ENCODE measurements around the gene REG4.

REG4 gene

DNA sequence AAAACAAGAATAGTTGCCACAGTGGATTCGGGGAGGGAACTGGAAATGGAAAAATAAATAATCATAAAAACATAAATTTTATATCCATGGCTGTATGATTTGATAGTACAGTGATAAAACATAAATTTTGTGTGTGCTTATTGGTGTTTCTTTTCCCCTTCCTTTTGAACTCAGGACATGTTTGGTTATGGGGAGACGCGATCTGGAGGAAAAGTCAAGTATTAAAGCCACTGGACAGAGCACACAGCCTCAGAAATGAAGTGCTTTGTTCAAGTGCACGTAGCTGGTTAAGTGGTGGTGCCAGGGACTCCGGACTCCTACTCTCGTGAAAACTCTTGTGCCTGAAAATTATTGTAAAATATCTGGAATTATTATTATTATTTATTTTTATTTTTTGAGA is 32.9 kb downstream of the REG4 start:
- no peaks in the 10 kb centered on the region for H3K27me3 ChIP-seq (ENCODE audit: control insufficient read depth in 1 of 2, insufficient read depth in 2 of 2, low read length in 2 of 2)
- no peak overlapping the region for H3K4me3 ChIP-seq (ENCODE audit: low read depth in 1 of 2, low read length in 2 of 2)
- no peak overlapping the region for H3K9ac ChIP-seq (ENCODE audit: low read length)
- H3K27ac ChIP-seq (ENCODE audit: low read depth, low read length) = no peak overlapping the region
- peaks cover 1% of the 10 kb centered on the region for H3K4me1 ChIP-seq (ENCODE audit: insufficient read depth, low read length)
- no peaks in the 10 kb centered on the region for H3K9me3 ChIP-seq (ENCODE audit: low read length)
- no peaks in the 10 kb centered on the region for H3K36me3 ChIP-seq (ENCODE audit: insufficient read depth, low read length)

DNA sequence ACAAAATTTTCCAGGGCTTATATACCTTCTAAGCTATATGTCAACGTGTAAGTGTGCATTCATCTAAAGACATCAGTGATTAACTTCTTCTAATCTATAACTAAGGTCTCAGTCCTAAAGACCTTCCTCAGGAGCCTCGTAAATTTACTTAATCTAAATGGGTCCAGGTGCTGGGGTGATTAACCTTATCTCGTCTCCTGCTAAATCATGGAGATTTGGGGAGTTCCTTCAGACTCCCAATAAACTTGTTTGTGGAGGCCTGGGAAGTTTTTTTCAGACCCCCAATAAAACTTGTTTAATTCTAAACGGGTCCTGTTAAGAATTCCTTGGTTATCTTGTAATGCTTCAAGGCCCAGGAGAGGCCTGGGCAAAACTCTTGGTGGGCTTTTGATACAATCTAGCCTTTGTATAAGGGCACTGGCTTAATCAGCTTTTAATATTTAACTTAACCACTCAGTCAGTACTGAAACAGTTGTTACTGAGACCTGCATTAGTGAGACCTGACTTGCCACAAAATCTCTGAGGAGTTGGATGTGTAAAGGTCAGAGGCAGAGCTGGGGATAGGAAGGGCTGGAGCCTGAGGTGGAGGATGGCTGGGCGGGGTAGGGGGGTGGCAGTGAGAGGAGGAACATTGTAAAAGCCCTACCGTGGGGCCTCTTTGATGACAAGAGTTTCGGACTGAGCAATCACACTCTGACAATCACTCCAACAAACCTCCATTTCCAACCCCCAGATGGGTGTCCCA is 36.3 kb downstream of the REG4 start:
- Histone ChIP-seq H3K36me3 (ENCODE audit: insufficient read depth, low read length) (no peaks in the 10 kb centered on the region), H3K9ac (ENCODE audit: low read length) (no peak overlapping the region), H3K27me3 (ENCODE audit: control insufficient read depth in 1 of 2, insufficient read depth in 2 of 2, low read length in 2 of 2) (no peaks in the 10 kb centered on the region), H3K9me3 (ENCODE audit: low read length) (no peaks in the 10 kb centered on the region), H3K27ac (ENCODE audit: low read depth, low read length) (no peak overlapping the region), H3K4me1 (ENCODE audit: insufficient read depth, low read length) (no peaks in the 10 kb centered on the region), H3K4me3 (ENCODE audit: low read depth in 1 of 2, low read length in 2 of 2) (no peak overlapping the region)

DNA sequence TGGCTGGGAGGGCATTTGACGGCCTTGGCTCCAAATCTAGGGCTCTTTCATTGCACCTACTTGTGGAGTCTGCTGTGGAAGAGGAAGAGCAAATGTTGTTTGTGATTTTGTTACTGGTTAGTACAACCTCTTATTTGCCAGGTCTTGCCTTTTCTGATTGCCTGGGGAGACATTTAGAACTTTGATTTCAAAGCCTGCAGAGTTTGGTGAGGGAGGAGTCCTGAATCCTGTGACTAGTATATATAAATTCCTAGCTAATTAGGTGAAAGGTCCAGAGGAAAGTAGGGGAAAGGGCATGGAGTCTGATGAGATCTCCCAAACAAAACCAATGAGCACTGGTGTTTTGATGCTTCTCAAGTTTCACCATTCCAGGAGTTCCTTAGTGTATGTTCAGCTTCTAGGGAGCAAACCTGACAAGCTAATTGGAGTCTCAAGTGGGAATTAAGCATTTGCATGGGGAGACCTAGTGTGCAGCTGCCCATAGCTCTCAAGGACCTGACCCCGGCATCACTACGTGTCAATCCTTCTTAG is 37.5 kb downstream of the REG4 start:
- Histone ChIP-seq H3K27me3 (ENCODE audit: control insufficient read depth in 1 of 2, insufficient read depth in 2 of 2, low read length in 2 of 2) (no peaks in the 10 kb centered on the region), H3K27ac (ENCODE audit: low read depth, low read length) (no peak overlapping the region), H3K9me3 (ENCODE audit: low read length) (no peaks in the 10 kb centered on the region), H3K9ac (ENCODE audit: low read length) (no peak overlapping the region), H3K4me1 (ENCODE audit: insufficient read depth, low read length) (no peaks in the 10 kb centered on the region), H3K4me3 (ENCODE audit: low read depth in 1 of 2, low read length in 2 of 2) (no peak overlapping the region), H3K36me3 (ENCODE audit: insufficient read depth, low read length) (no peaks in the 10 kb centered on the region)

DNA sequence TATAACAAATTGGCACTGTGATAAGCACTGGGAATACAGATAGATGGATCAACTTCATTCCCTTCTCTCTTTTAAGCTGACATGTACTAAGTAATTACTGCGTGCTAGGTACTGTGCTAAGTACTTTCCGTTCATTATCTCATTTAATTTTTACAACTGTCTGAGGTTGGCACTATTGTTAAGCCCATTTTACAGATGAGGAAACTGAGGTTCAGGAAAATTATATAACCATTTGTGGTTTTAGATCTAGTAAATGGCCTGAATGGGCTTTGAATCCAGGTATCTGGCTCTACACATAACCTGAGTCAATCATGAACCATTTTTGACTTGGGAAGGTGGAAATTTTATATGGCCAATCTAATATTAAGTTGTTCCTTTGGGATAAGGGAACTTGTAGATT is 39.0 kb downstream of the REG4 start:
- no peaks in the 10 kb centered on the region for H3K4me1 ChIP-seq (ENCODE audit: insufficient read depth, low read length)
- no peak overlapping the region for H3K9ac ChIP-seq (ENCODE audit: low read length)
- H3K27ac ChIP-seq (ENCODE audit: low read depth, low read length) = no peak overlapping the region
- H3K9me3 ChIP-seq (ENCODE audit: low read length) = no peaks in the 10 kb centered on the region
- no peaks in the 10 kb centered on the region for H3K36me3 ChIP-seq (ENCODE audit: insufficient read depth, low read length)
- no peaks in the 10 kb centered on the region for H3K27me3 ChIP-seq (ENCODE audit: control insufficient read depth in 1 of 2, insufficient read depth in 2 of 2, low read length in 2 of 2)
- no peak overlapping the region for H3K4me3 ChIP-seq (ENCODE audit: low read depth in 1 of 2, low read length in 2 of 2)

DNA sequence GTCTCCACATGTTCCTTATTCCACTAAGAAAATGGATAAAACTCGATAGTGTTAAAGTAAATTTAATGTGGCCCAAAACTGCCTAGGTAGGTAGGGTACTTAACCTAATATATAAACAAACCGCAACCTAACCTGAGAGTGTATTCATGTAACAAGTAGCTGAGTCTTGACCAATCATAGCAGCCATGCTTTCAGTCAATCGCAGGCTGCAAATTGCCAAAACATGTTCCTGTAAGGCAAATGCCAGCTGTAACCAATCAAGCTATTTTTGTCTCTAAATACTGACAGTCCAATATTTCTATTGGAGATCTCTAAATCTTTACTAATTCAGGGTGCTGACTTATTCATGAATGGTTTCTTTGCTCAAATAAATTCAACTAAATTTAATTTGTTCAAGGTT is 39.5 kb downstream of the REG4 start:
- Histone ChIP-seq H3K9ac (ENCODE audit: low read length) (no peak overlapping the region), H3K9me3 (ENCODE audit: low read length) (no peaks in the 10 kb centered on the region), H3K27ac (ENCODE audit: low read depth, low read length) (no peak overlapping the region), H3K36me3 (ENCODE audit: insufficient read depth, low read length) (no peaks in the 10 kb centered on the region), H3K27me3 (ENCODE audit: control insufficient read depth in 1 of 2, insufficient read depth in 2 of 2, low read length in 2 of 2) (no peaks in the 10 kb centered on the region), H3K4me1 (ENCODE audit: insufficient read depth, low read length) (peaks cover 5% of the 10 kb centered on the region), H3K4me3 (ENCODE audit: low read depth in 1 of 2, low read length in 2 of 2) (no peak overlapping the region)

GRCh38 chr1:119771016-119771415 is 40.2 kb downstream of the REG4 start:
- Histone ChIP-seq H3K27ac (ENCODE audit: low read depth, low read length) (no peak overlapping the region), H3K9ac (ENCODE audit: low read length) (no peak overlapping the region), H3K27me3 (ENCODE audit: control insufficient read depth in 1 of 2, insufficient read depth in 2 of 2, low read length in 2 of 2) (no peaks in the 10 kb centered on the region), H3K36me3 (ENCODE audit: insufficient read depth, low read length) (no peaks in the 10 kb centered on the region), H3K9me3 (ENCODE audit: low read length) (no peaks in the 10 kb centered on the region), H3K4me1 (ENCODE audit: insufficient read depth, low read length) (peaks cover 12% of the 10 kb centered on the region), H3K4me3 (ENCODE audit: low read depth in 1 of 2, low read length in 2 of 2) (no peak overlapping the region)

- no peaks in the 10 kb centered on the region for H3K27me3 ChIP-seq (ENCODE audit: control insufficient read depth in 1 of 2, insufficient read depth in 2 of 2, low read length in 2 of 2)
- no peaks in the 10 kb centered on the region for H3K9me3 ChIP-seq (ENCODE audit: low read length)
- no peak within 1 kb of the TSS for H3K4me3 ChIP-seq (ENCODE audit: low read depth in 1 of 2, low read length in 2 of 2)
- H3K4me1 ChIP-seq (ENCODE audit: insufficient read depth, low read length) = peaks cover 14% of the 10 kb centered on the region
- no peaks in the 10 kb centered on the region for H3K36me3 ChIP-seq (ENCODE audit: insufficient read depth, low read length)
- H3K27ac ChIP-seq (ENCODE audit: low read depth, low read length) = no peak within 1 kb of the TSS
- no peak within 1 kb of the TSS for H3K9ac ChIP-seq (ENCODE audit: low read length)
Measured at GRCh38 chr1:119768778-119769177, 42.5 kb downstream of the REG4 start, which contains the start of gene HMGCS2. Gene HMGCS2 (minus strand): TSS chr1:119768905. CDS start chr1:119768844, 61 bp downstream.

GRCh38 chr1:119767486-119767885 is 43.8 kb downstream of the REG4 start:
- Histone ChIP-seq H3K36me3 (ENCODE audit: insufficient read depth, low read length) (no peaks in the 10 kb centered on the region), H3K27ac (ENCODE audit: low read depth, low read length) (no peak overlapping the region), H3K27me3 (ENCODE audit: control insufficient read depth in 1 of 2, insufficient read depth in 2 of 2, low read length in 2 of 2) (no peaks in the 10 kb centered on the region), H3K4me1 (ENCODE audit: insufficient read depth, low read length) (peaks cover 14% of the 10 kb centered on the region), H3K9me3 (ENCODE audit: low read length) (no peaks in the 10 kb centered on the region), H3K4me3 (ENCODE audit: low read depth in 1 of 2, low read length in 2 of 2) (no peak overlapping the region), H3K9ac (ENCODE audit: low read length) (no peak overlapping the region)

DNA sequence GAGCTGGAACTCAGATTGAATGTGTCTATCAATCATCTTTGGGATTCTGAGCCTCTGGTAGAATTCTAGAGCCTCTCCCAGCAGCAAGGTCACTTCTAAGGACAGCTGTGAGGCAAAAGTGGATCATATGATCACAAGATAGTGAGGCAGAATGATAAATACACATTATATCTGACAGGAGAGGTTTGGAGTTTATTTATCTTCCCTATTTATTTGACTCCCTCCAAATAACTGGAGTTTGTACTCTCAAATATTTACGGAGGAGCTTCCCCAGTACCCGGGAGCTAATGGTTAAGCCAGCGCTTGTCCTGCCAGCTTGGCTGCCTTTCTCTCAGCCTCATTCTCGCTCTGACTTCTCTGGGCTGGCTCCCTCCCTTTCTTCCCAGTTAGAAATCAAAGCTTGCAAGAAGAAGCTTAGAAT is 44.9 kb downstream of the REG4 start:
- no peaks in the 10 kb centered on the region for H3K27me3 ChIP-seq (ENCODE audit: control insufficient read depth in 1 of 2, insufficient read depth in 2 of 2, low read length in 2 of 2)
- H3K27ac ChIP-seq (ENCODE audit: low read depth, low read length) = no peak overlapping the region
- no peaks in the 10 kb centered on the region for H3K36me3 ChIP-seq (ENCODE audit: insufficient read depth, low read length)
- no peak overlapping the region for H3K4me3 ChIP-seq (ENCODE audit: low read depth in 1 of 2, low read length in 2 of 2)
- H3K4me1 ChIP-seq (ENCODE audit: insufficient read depth, low read length) = peaks cover 14% of the 10 kb centered on the region
- H3K9ac ChIP-seq (ENCODE audit: low read length) = no peak overlapping the region
- no peaks in the 10 kb centered on the region for H3K9me3 ChIP-seq (ENCODE audit: low read length)

- H3K27ac ChIP-seq (ENCODE audit: low read depth, low read length) = no peak overlapping the region
- no peak overlapping the region for H3K9ac ChIP-seq (ENCODE audit: low read length)
- H3K9me3 ChIP-seq (ENCODE audit: low read length) = no peaks in the 10 kb centered on the region
- H3K4me1 ChIP-seq (ENCODE audit: insufficient read depth, low read length) = peaks cover 14% of the 10 kb centered on the region
- H3K4me3 ChIP-seq (ENCODE audit: low read depth in 1 of 2, low read length in 2 of 2) = no peak overlapping the region
- no peaks in the 10 kb centered on the region for H3K36me3 ChIP-seq (ENCODE audit: insufficient read depth, low read length)
- no peaks in the 10 kb centered on the region for H3K27me3 ChIP-seq (ENCODE audit: control insufficient read depth in 1 of 2, insufficient read depth in 2 of 2, low read length in 2 of 2)
Measured at GRCh38 chr1:119764220-119764619, 47.0 kb downstream of the REG4 start.

GRCh38 chr1:119762953-119763352 is 48.3 kb downstream of the REG4 start:
- Histone ChIP-seq H3K9ac (ENCODE audit: low read length) (no peak overlapping the region), H3K27ac (ENCODE audit: low read depth, low read length) (no peak overlapping the region), H3K4me3 (ENCODE audit: low read depth in 1 of 2, low read length in 2 of 2) (no peak overlapping the region), H3K9me3 (ENCODE audit: low read length) (no peaks in the 10 kb centered on the region), H3K36me3 (ENCODE audit: insufficient read depth, low read length) (no peaks in the 10 kb centered on the region), H3K27me3 (ENCODE audit: control insufficient read depth in 1 of 2, insufficient read depth in 2 of 2, low read length in 2 of 2) (no peaks in the 10 kb centered on the region), H3K4me1 (ENCODE audit: insufficient read depth, low read length) (peaks cover 14% of the 10 kb centered on the region)

DNA sequence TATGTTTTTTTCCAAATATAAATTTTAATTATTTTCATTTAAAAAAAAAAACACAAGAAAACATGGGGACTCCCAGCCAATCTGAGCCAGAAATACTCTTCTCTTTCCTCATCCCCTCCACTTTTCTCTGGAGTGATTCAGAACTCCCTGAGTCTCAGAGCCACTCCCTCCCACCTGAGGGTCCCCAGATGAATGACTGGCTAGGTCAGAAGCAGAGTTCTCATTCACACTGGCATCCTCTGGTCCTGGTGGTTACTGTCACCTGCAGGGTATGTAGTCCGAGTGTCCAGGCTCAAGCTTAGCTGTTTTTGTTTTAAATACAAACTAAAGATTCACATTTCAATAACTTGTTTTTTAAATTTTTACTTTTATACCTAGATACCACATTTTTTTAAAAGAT is 48.9 kb downstream of the REG4 start:
- Histone ChIP-seq H3K27me3 (ENCODE audit: control insufficient read depth in 1 of 2, insufficient read depth in 2 of 2, low read length in 2 of 2) (no peaks in the 10 kb centered on the region), H3K4me1 (ENCODE audit: insufficient read depth, low read length) (peaks cover 19% of the 10 kb centered on the region), H3K9me3 (ENCODE audit: low read length) (no peaks in the 10 kb centered on the region), H3K4me3 (ENCODE audit: low read depth in 1 of 2, low read length in 2 of 2) (no peak overlapping the region), H3K9ac (ENCODE audit: low read length) (no peak overlapping the region), H3K27ac (ENCODE audit: low read depth, low read length) (no peak overlapping the region), H3K36me3 (ENCODE audit: insufficient read depth, low read length) (no peaks in the 10 kb centered on the region)
